Measurements from ENCODE around the gene APPL2.
"Not testable (repeated sequence)": the region's sequence is repeated elsewhere in the genome, so short reads cannot be mapped to it uniquely, and the experiment has no call there.

The APPL2 gene

GRCh38 chr12:105192624-105193225, 43.2 kb downstream of the APPL2 start:
- no peak for DNase-seq (ENCODE audit: low spot score)
- TF ChIP-seq, protein P1, sequence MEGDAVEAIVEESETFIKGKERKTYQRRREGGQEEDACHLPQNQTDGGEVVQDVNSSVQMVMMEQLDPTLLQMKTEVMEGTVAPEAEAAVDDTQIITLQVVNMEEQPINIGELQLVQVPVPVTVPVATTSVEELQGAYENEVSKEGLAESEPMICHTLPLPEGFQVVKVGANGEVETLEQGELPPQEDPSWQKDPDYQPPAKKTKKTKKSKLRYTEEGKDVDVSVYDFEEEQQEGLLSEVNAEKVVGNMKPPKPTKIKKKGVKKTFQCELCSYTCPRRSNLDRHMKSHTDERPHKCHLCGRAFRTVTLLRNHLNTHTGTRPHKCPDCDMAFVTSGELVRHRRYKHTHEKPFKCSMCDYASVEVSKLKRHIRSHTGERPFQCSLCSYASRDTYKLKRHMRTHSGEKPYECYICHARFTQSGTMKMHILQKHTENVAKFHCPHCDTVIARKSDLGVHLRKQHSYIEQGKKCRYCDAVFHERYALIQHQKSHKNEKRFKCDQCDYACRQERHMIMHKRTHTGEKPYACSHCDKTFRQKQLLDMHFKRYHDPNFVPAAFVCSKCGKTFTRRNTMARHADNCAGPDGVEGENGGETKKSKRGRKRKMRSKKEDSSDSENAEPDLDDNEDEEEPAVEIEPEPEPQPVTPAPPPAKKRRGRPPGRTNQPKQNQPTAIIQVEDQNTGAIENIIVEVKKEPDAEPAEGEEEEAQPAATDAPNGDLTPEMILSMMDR (IDR thresholded peaks at IDR 0.05; ENCODE audit: extremely low read depth, missing control alignments): no peak

DNA sequence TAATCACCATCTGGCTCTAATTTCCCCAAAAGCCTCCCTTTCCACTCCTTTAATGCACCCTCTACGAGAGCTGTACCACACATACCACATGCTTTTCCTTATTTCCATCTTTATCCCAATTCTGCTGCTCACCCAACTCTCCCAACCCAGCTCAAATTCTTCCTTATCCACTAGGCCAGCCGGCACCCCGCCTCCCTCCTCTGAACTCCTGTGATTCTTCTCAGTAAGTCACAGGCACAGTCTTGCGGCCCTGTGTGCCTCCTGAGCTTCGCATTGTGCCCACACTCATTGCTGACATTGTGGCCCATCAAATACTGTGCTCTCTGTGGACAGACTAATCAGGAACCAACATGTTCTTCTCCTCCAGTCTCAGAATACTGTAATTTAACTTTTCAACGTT, 45.4 kb downstream of the APPL2 start:
- TF ChIP-seq, protein P1 (IDR thresholded peaks at IDR 0.05; ENCODE audit: extremely low read depth, missing control alignments): no peak
- no peak for DNase-seq (ENCODE audit: low spot score)

- no peak for DNase-seq (ENCODE audit: low spot score)
- TF ChIP-seq, protein P1 (IDR thresholded peaks at IDR 0.05; ENCODE audit: extremely low read depth, missing control alignments): no peak
Measured at GRCh38 chr12:105189293-105189692, 46.7 kb downstream of the APPL2 start.

DNA sequence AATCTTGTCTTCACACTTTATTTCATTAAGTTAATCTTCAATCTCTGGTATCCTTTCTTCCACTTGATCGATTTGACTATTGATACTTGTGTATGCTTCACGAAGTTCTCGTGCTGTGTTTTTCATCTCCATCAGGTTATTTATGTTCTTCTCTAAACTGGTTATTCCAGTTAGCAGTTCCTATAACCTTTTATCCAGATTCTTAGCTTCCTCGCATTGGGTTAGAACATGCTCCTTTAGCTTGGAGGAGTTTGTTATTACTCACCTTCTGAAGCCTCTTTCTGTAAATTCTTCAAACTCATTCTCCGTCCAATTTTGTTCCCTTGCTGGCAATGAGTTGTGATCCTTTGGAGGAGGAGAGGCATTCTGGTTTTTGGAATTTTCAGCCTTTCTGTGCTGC, 52.0 kb downstream of the APPL2 start:
- not testable (repeated sequence) for DNase-seq (ENCODE audit: low spot score)

DNA sequence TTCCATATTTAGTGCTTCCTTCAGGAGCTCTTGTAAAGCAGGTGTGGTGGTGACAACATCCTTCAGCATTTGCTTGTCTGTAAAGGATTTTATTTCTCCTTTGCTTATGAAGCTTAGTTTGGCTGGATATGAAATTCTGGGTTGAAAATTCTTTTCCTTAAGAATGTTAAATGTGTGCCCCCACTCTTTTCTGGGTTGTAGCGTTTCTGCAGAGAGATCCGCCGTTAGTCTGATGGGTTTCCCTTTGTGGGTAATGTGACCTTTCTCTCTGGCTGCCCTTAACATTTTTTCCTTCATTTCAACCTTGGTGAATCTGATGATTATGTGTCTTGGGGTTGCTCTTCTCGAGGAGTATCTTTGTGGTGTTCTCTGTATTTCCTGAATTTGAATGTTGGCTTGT, 52.6 kb downstream of the APPL2 start:
- not testable (repeated sequence) for DNase-seq (ENCODE audit: low spot score)

GRCh38 chr12:105179114-105179513, 56.9 kb downstream of the APPL2 start:
- DNase-seq (ENCODE audit: low spot score): not testable (repeated sequence)

DNA sequence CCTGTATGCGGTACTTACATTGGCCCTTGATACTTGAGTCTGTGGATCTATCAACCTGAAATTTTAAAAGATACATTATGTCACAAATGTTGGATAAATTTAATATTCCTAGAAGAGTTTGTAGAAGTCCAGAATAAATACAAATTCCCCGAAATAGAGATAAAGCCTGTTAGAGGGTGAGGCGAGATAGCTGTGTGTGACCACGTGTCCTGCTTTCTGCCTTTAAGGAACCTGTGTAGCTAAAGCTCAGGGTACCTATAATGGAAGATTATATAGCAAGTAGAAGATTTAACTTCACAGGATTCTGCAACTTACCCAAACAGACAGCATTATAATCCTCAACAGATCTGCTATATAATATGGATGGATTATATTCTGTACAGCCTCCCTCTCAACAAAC, 58.8 kb downstream of the APPL2 start:
- no peak for DNase-seq (ENCODE audit: low spot score)
- TF ChIP-seq, protein P1 (IDR thresholded peaks at IDR 0.05; ENCODE audit: extremely low read depth, missing control alignments): no peak

GRCh38 chr12:105175397-105175990, 60.5 kb downstream of the APPL2 start:
- TF ChIP-seq, protein P1 (IDR thresholded peaks at IDR 0.05; ENCODE audit: extremely low read depth, missing control alignments): no peak
- no peak for DNase-seq (ENCODE audit: low spot score)

DNA sequence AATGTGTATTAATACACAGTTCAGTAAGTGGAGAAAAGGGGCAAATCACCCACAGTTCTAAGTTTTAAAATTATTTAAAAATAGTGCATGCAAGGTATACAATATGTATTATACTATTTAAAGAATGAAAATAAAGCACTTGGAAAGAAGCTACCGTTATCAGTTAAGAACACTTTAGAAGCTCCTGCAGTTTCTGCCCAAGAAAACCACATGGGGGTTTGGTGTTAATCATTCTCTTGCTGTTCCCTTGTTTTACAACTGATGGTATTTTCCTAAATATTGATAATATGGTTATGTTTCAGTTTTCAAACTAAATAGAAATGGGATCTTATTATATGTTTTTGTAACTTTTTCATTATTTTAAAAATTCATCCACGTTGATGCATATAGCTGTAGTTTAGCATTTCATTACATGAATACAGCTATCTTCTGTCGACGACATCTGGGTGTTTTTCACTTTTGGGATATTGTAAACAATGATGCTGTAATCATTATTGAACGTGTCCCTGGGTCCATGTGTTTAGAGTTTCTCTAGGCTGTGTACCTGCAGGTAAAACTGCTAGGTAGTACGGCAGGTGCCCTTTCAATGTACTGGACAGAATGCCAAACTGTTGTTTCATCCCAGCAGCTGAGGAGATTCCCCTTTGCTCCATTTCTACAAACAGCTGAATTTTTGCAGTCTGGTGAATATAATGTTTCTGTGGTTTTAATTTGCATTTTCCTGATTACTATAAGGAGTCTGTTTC, 64.1 kb downstream of the APPL2 start:
- no peak for DNase-seq (ENCODE audit: low spot score)
- TF ChIP-seq, protein P1 (IDR thresholded peaks at IDR 0.05; ENCODE audit: extremely low read depth, missing control alignments): no peak

Measured in GM20000 (cell line).